Nephron progenitor cell (in vitro differentiated cells): Measurements from ENCODE around the gene PTPRS.

Source experiments
- DNase-seq: peaks from one replicate; pipeline ENCODE4 v3.0.0; 2021
- H3K27ac Mint-ChIP-seq: 2 replicates; pipeline ENCODE4 v1.8.0; 2021; ENCODE audit warnings: mild to moderate bottlenecking, moderate library complexity, mixed read lengths
- H3K27me3 Mint-ChIP-seq: 2 replicates; pipeline ENCODE4 v1.8.0; 2021; ENCODE audit warnings: mild to moderate bottlenecking, low read depth, mixed read lengths; ENCODE audit not compliant: poor library complexity
- H3K36me3 Mint-ChIP-seq: 2 replicates; pipeline ENCODE4 v1.8.0; 2021; ENCODE audit warnings: low read depth, mixed read lengths
- H3K4me1 Mint-ChIP-seq: 2 replicates; pipeline ENCODE4 v1.8.0; 2021; ENCODE audit warnings: mixed read lengths
- H3K4me3 Mint-ChIP-seq: 2 replicates; pipeline ENCODE4 v1.8.0; 2021; ENCODE audit warnings: mild to moderate bottlenecking, moderate library complexity, mixed read lengths
- H3K9me3 Mint-ChIP-seq: 2 replicates; pipeline ENCODE4 v1.8.0; 2021; ENCODE audit warnings: mild to moderate bottlenecking, moderate library complexity, mixed read lengths
- CTCF ChIP-seq: fragments of 200-600 bp; sonication (generic); IDR thresholded peaks from 2 replicates; pipeline ENCODE4 v1.5.0; 2021; ENCODE audit warnings: antibody characterized with exemption

The PTPRS gene

GRCh38 chr19:5376928-5377327, 36.3 kb upstream of the PTPRS start:
- peaks cover 37% of the 10 kb centered on the region for H3K27me3 Mint-ChIP-seq
- H3K4me3 Mint-ChIP-seq = no peak overlapping the region
- no peak for TF ChIP-seq CTCF

DNA sequence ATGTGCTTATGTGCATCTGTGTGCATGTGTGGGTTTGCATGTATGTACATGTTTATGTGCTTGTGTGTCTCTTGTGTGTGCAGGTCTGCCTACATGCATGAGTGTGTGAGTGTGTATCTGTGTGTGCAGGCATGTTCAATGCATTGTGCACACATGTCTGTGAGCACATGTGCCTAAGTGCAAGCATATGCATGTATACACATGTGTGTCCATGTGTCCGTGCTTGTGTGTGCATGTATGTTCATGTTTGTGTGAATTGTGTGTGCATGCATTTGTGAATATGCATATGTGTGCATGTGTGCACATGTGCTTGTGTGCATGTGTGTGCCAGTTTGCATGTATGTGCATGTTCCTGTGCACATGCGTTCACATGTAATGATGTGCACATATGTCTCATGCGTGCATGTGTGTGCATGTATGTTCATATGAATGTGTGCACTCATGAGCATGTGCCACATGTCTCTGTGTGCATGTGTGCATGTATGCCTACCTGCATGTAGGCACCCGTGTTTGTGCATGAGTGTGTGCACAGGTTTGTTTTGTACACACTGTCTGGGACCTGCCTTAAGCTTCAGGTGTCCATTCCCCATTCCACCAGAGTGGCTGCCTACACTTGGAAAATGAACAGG, 32.1 kb upstream of the PTPRS start:
- Mint-ChIP-seq H3K9me3 (no peaks in the 10 kb centered on the region), H3K27me3 (peaks cover 44% of the 10 kb centered on the region), H3K27ac (no peak overlapping the region), H3K36me3 (no peaks in the 10 kb centered on the region), H3K4me3 (no peak overlapping the region), H3K4me1 (no peaks in the 10 kb centered on the region)
- no peak for TF ChIP-seq CTCF
- no peak for DNase-seq

More at GRCh38 chr19:5376928-5377327, 36.3 kb upstream of the PTPRS start:
- H3K9me3 Mint-ChIP-seq = peaks cover 11% of the 10 kb centered on the region
- no peaks in the 10 kb centered on the region for H3K4me1 Mint-ChIP-seq
- DNase-seq = no peak
- H3K27ac Mint-ChIP-seq = no peak overlapping the region
- H3K36me3 Mint-ChIP-seq = no peaks in the 10 kb centered on the region

- no peaks in the 10 kb centered on the region for H3K9me3 Mint-ChIP-seq
- H3K36me3 Mint-ChIP-seq = no peaks in the 10 kb centered on the region
- peak; percentile 81 for DNase-seq
- H3K27me3 Mint-ChIP-seq = peaks cover 27% of the 10 kb centered on the region
- no peak overlapping the region for H3K4me3 Mint-ChIP-seq
- H3K27ac Mint-ChIP-seq = no peak overlapping the region
- H3K4me1 Mint-ChIP-seq = no peaks in the 10 kb centered on the region
- TF ChIP-seq CTCF = peak; percentile 63
Observed at GRCh38 chr19:5369962-5370367, 29.4 kb upstream of the PTPRS start.

DNA sequence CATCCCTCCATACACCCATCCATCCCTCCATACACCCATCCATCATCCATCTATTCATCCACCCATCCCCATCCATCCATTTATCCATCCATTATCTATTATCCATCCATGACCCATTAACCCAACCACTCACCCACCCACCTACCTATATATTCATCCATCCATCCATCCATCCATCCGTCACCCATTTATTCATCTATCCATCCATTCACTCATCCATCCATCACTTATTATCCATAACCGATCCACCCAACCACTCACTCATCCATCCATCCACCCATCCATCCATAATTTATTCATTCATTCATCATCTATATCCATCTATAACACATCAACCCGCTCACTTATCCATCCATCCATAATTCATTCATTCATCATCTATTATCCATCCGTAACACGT, 28.7 kb upstream of the PTPRS start:
- no peak for DNase-seq
- no peaks in the 10 kb centered on the region for H3K36me3 Mint-ChIP-seq
- H3K4me1 Mint-ChIP-seq = no peaks in the 10 kb centered on the region
- no peak overlapping the region for H3K4me3 Mint-ChIP-seq
- TF ChIP-seq CTCF = no peak
- H3K9me3 Mint-ChIP-seq = no peaks in the 10 kb centered on the region
- no peak overlapping the region for H3K27ac Mint-ChIP-seq
- H3K27me3 Mint-ChIP-seq = peaks cover 20% of the 10 kb centered on the region

- no peaks in the 10 kb centered on the region for H3K9me3 Mint-ChIP-seq
- no peaks in the 10 kb centered on the region for H3K36me3 Mint-ChIP-seq
- H3K27me3 Mint-ChIP-seq = peaks cover 7% of the 10 kb centered on the region
- no peaks in the 10 kb centered on the region for H3K4me1 Mint-ChIP-seq
- H3K4me3 Mint-ChIP-seq = no peak overlapping the region
- no peak overlapping the region for H3K27ac Mint-ChIP-seq
- TF ChIP-seq CTCF = no peak
- DNase-seq = no peak
Observed at GRCh38 chr19:5367530-5368133, 27.0 kb upstream of the PTPRS start.

- H3K36me3 Mint-ChIP-seq = no peaks in the 10 kb centered on the region
- H3K4me1 Mint-ChIP-seq = no peaks in the 10 kb centered on the region
- H3K9me3 Mint-ChIP-seq = peaks cover 3% of the 10 kb centered on the region
- H3K27me3 Mint-ChIP-seq = peaks cover 3% of the 10 kb centered on the region
- H3K4me3 Mint-ChIP-seq = no peak overlapping the region
- DNase-seq = no peak
- TF ChIP-seq CTCF = no peak
- no peak overlapping the region for H3K27ac Mint-ChIP-seq
Observed at GRCh38 chr19:5365905-5366304, 25.3 kb upstream of the PTPRS start.
